ENCODE data around the gene MYADML2. TPM values are rescaled to one million over a fixed set of nuclear protein-coding genes. Genes with fewer than 3 reads are reported as not detected.

Gene MYADML2
- total RNA-seq, 1 donor = not detected

DNA sequence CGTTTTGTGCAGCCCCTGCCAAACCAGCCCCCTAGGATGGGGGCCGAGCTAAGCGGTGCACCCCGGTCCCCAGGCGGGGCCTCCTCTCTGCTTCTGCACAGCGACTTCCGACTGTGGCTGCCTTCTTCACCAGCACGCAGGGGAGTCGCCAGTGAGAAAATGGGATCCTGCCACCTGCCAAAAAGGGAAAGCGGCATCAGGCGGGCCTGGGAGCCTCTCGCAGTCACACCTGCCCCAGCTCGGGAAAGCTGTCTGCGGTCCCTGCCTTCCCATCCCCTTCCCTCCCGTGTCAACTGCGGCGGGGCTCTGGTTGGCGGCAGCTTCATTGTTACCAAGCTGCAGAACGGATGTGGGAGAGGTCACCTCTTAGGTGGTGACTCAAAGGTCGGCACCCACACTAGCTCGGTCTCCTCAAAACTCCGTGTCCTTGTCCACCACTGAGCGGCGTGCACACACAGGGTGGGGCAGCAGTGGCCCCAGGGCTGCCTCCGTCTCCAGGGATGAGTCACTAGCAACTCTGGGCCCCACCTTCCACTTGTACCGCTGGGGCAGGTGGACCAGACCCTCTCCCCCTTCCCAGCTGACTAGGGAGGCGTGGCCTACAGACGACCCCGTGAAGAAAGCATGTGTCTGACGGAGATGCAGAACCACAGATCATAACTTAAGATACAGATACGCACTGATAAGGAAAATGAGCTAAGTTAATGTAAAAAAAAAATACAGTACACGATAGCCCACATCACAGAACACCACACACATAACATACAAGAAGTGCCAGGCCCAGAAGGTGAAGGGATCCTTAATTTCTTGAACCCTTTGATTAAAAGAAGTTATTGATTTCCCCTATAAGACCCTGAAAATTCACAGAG is 34.4 kb downstream of the MYADML2 start:
- DNase-seq (ENCODE audit: low read depth in 2 of 3, low spot score in 2 of 3) = no peak

- no peak for DNase-seq (ENCODE audit: low read depth in 2 of 3, low spot score in 2 of 3)
These were observed 35.1 kb downstream of the MYADML2 start for GRCh38 chr17:81911969-81912368.

- DNase-seq (ENCODE audit: low read depth in 2 of 3, low spot score in 2 of 3) = peak; percentile 82 to 91 (median 88)
These were observed 35.6 kb downstream of the MYADML2 start, which contains the start of gene PCYT2 for GRCh38 chr17:81911277-81911961. Gene PCYT2, minus strand, starts transcription at chr17:81911399. Its CDS starts 44 bp downstream, at chr17:81911355.

- DNase-seq (ENCODE audit: low read depth in 2 of 3, low spot score in 2 of 3) = no peak
These were observed 36.2 kb downstream of the MYADML2 start for GRCh38 chr17:81910840-81911276.

GRCh38 chr17:81909966-81910839 is 36.8 kb downstream of the MYADML2 start:
- no peak for DNase-seq (ENCODE audit: low read depth in 2 of 3, low spot score in 2 of 3)

GRCh38 chr17:81909231-81909630 is 37.8 kb downstream of the MYADML2 start:
- DNase-seq (ENCODE audit: low read depth in 2 of 3, low spot score in 2 of 3) = no peak

DNA sequence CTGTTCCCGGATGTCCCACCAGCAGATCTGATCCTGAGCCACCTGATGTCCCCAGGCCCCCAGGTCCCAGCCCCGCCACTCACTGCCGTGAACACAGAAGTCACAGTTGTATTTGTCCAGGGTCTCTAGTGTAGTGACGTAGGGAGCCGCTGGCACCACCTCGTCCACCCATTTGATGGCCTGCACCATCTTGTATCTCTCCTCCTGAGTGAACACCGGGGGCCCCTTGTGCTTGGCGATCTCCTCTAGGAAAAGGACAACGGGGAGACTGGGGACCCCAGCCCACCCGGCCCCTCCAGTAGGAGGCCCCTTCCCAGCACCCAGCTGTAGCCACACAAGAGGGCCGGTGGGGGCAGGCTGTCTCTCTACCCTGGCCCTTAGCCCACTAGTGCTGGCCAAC is 38.2 kb downstream of the MYADML2 start:
- no peak for DNase-seq (ENCODE audit: low read depth in 2 of 3, low spot score in 2 of 3)

DNA sequence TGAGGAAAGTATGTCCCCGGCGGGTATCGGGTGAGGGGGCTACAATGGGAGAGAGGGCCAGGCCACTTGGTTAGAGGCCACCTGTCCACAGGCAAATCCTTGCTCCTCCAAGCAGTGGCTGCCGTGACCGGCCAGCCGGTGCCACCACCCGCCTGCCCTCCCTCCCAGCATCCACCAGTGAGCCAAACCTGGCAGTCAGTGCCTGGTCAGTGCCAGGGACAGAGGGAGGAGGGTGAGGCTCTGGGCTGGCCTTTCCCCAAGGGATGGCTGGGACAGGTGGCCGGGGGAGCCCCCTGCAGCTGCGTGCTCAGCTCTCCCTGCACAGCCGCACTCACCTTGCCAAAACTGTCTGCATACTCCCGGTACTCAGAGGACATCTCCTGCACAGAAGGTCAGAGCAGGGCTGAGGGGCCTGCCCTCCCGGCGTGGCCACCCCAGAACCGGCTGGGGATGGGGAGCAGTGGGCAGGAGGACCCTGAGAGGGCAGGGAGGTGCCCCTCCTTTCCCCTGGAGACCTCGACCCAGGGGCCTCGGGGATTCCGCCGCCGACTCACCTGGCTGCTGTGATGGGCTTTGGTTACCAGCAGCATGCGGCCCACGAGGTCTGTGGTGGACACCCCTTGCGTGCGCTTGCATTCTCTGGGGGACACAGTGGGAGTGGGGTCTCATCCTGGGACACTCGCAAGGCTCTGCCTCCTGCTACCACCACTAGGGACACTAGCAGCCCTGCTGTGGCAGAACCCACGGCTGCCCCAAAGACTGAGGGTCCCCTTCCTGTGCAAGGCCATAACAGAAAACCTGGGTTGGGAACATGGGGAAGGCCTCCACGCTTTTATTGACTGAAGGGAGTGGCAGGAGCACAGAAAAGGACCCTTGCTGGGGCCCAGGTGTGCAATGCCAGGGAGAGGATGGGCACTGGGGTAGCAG is 39.6 kb downstream of the MYADML2 start:
- no peak for DNase-seq (ENCODE audit: low read depth in 2 of 3, low spot score in 2 of 3)

GRCh38 chr17:81906476-81907218 is 40.4 kb downstream of the MYADML2 start:
- no peak for DNase-seq (ENCODE audit: low read depth in 2 of 3, low spot score in 2 of 3)

DNA sequence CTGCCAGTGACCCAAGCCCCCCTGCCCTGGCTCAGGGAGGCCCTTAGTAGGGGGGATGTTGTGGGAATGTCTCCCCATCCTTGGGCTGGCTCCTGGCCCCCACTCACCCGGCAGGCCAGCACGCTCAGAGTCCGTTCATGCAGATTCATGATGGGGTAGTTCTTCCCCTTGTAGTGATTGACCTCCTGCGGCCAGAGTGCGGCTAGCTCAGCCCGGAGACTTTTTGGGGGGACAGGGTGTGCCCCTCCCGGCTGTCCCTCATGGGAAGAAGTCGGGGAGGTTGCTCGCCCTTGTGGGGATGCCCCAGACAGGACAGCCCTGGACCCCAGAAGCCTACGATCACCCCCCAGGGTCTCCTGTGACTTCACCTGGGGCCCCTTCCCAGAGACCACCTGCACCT is 41.0 kb downstream of the MYADML2 start:
- DNase-seq (ENCODE audit: low read depth in 2 of 3, low spot score in 2 of 3) = no peak

DNA sequence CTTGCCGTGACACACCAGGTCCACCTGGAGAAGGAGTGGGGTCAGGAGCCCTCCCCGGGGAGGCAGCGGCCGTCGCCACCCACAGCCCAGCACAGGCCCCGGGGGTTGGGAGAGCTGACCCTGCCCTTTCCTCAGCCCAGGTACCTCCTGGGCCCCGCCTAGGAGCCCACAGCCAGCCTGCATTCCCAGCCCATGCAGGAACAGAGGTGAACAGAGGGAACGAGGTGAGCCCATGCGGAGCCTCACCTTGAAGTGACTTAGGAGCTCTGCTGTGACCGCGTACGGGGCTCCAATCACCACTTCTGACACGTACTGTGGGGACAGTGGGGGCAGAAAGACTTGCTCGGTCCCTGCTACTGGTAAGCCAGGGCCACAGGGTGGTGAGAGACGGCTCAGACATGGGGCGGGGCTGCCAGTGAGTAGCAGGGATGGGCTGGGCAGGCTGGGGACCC is 41.6 kb downstream of the MYADML2 start:
- DNase-seq (ENCODE audit: low read depth in 2 of 3, low spot score in 2 of 3) = no peak

DNA sequence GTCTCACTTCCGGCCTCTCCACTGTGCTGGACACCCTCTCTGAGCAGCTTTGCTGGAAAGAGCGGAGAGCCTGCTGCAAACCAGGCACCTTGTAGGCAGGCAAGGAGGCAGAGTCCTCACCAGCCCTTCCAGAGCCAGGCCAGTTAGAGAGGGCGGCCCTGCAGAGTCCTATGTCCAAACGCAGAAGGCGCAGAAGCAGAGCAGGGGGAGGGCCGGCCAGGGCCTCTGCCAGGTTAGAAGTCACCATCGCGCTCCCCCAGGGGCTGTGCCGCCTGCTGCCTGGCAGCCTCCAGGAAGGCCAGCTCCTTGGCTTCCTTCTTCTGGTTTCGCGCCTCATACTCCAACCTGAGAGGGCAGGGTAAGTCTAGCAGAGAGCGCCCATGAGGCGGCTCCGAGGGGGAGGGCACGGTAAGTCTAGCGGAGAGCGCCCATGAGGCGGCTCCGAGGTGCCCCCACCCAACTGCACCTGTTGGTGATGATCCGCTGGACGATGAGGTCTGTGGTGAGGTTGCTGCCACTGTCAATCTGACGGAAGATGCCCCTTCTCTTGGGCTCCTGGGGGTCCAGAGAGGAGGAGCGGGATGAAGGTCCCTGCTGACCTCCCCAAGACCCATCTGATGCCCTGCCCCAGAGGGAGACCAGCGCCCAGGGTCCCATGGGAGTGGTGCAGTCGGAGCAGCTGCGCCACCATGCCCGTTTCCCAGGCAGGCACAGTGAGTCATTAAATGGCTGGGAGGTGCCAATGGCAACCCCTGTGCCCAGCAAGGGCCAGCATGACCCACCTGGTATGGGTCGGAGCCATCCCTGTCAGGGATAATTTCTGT is 42.2 kb downstream of the MYADML2 start:
- no peak for DNase-seq (ENCODE audit: low read depth in 2 of 3, low spot score in 2 of 3)

GRCh38 chr17:81903896-81904599 is 43.0 kb downstream of the MYADML2 start:
- DNase-seq (ENCODE audit: low read depth in 2 of 3, low spot score in 2 of 3) = no peak

DNA sequence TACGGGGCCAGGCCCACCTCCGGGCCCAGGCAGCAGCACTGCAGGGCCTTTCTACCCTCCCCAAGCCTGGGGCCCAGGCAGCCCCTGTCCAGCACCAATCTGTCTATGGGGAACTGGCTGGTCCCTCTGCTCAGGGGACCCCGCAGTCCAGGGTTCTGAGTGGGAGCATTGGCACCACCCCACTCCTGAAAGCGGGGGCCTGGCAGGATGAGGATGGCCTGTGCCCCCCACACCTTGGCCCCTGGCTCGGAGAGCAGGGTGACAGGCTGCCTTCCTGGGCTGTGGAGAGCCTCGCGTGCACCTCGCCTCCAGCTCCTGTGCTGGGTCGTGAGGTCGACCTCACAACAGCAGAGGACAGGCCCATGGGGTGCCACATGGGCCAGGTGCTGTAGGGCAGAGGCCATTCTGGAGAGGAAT is 43.6 kb downstream of the MYADML2 start:
- no peak for DNase-seq (ENCODE audit: low read depth in 2 of 3, low spot score in 2 of 3)

DNA sequence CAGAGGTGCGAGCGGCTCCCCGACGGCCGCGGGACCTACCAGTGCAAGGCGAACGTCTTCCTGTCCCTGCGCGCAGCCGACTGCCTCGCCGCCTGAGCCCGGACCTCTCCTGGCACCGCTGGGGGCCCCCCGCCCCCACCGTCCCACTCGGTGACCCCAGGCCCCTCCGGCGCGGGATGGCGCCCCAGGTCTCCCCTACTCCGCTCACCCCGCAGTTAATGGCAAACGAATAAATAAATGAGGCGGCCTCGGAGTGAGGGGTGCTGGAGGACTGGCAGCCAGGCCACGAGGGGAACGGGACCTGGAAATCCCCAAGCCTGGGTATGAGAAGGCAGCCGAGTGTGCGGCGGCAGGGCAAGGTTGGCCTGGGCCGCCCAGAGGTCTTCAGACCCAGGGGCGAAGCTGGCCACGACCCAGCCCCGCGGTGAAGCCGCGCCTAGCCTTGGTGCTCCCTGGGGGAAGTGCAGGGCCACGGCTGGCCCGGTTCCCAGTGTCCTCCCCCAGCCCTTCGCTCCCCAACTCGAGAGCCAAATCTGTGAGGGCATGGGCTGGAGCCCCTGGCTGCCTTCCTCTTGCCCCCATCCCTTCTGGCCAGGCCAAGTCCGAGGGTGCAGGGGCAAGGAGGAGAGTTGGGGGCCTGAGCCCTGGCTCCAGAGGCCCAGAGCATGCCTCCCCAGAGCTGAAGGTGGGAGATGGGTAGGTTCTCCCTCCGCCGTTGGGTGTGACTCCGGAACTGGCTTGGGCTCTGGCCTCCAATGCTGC is 44.2 kb downstream of the MYADML2 start:
- DNase-seq (ENCODE audit: low read depth in 2 of 3, low spot score in 2 of 3) = no peak

GRCh38 chr17:81902023-81902652 is 44.9 kb downstream of the MYADML2 start, which contains the start of gene NPB:
Gene NPB, plus strand, starts transcription at chr17:81902238. Its CDS starts 40 bp downstream, at chr17:81902278.
- DNase-seq (ENCODE audit: low read depth in 2 of 3, low spot score in 2 of 3) = peak in 1 of 3 donors; percentile 28

Data from hematopoietic multipotent progenitor cell (in vitro differentiated cells).